K562 (cell line): Measurements from ENCODE around the gene TRIM31. TPM values are rescaled to one million over a fixed set of nuclear protein-coding genes. Genes with fewer than 3 reads are reported as not detected.

Experiments
- BCOR ChIP-seq: fragments of 450-650 bp; IDR thresholded peaks from 2 replicates; pipeline ENCODE4 v1.6.1; 2016
- EP300 ChIP-seq: IDR thresholded peaks from 2 replicates; pipeline ENCODE4 v1.6.1; 2012; ENCODE audit warnings: low read length, improper control_type of control experiment
- ETV1 ChIP-seq: fragments of 450-650 bp; conservative IDR thresholded peaks from 2 replicates; pipeline ENCODE4 v1.6.1; 2016; ENCODE audit warnings: missing genetic modification characterization, control low read depth, low read depth, missing compliant biosample characterization
- MEIS2 ChIP-seq: fragments of 450-650 bp; IDR thresholded peaks from 2 replicates; pipeline ENCODE4 v1.6.1; 2014; ENCODE audit warnings: mild to moderate bottlenecking; ENCODE audit not compliant: partially characterized antibody
- OTX1 ChIP-seq: fragments of 450-650 bp; formaldehyde crosslinking; IDR thresholded peaks from 2 replicates; pipeline ENCODE4 v1.4.0; 2022; ENCODE audit warnings: mild to moderate bottlenecking
- PTRF ChIP-seq: fragments of 450-650 bp; IDR thresholded peaks from 2 replicates; pipeline ENCODE4 v1.6.1; 2016; ENCODE audit warnings: mild to moderate bottlenecking, missing genetic modification characterization, missing compliant biosample characterization
- SP2 ChIP-seq: IDR thresholded peaks from 2 replicates; pipeline ENCODE4 v1.6.1; 2011; ENCODE audit warnings: mild to moderate bottlenecking, low read depth, low read length, moderate library complexity; ENCODE audit not compliant: poor library complexity, severe bottlenecking; ENCODE audit errors: extremely low read depth
- SRF ChIP-seq, 2 experiments: fragments of 250-450, 450-650 bp in 1 of 2; sonication (Bioruptor Pico) in 1 of 2; sonication (generic) in 1 of 2; formaldehyde crosslinking; IDR thresholded peaks; 2 replicates each; pipeline versions ENCODE4 v1.5.0 to v1.5.1; 2020 to 2022; ENCODE audit warnings: mild to moderate bottlenecking in 1 of 2, missing genetic modification reagents in 1 of 2
- SRSF7 ChIP-seq: fragments of 200-400 bp; formaldehyde crosslinking; optimal IDR thresholded peaks from 2 replicates; pipeline ENCODE3; 2017; ENCODE audit warnings: mild to moderate bottlenecking, low read depth, low read length
- TEAD4 ChIP-seq, 2 experiments: sonication (generic) in 1 of 2; formaldehyde crosslinking in 1 of 2; IDR thresholded peaks; 2 replicates each; pipeline versions ENCODE4 v1.6.1 to v1.8.0; 2012 to 2022; ENCODE audit warnings: borderline replicate concordance in 1 of 2, inconsistent platforms in 1 of 2, low read length in 1 of 2, mild to moderate bottlenecking in 1 of 2, missing genetic modification reagents in 1 of 2
- ZBTB1 ChIP-seq: sonication (generic); formaldehyde crosslinking; IDR thresholded peaks from 2 replicates; pipeline ENCODE4 v1.8.1; 2023; ENCODE audit warnings: missing genetic modification reagents, low read depth, mild to moderate bottlenecking, borderline replicate concordance
- ZBTB49 ChIP-seq: sonication (generic); formaldehyde crosslinking; IDR thresholded peaks from 2 replicates; pipeline ENCODE4 v1.8.0; 2022; ENCODE audit warnings: missing genetic modification reagents, mild to moderate bottlenecking, borderline replicate concordance
- ZNF165 ChIP-seq: fragments of 250-450 bp; sonication (Bioruptor Pico); IDR thresholded peaks from 2 replicates; pipeline ENCODE4 v1.4.0; 2020; ENCODE audit warnings: borderline replicate concordance
- ZNF175 ChIP-seq: fragments of 200-800 bp; sonication (Bioruptor generic); IDR thresholded peaks from 2 replicates; pipeline ENCODE4 v1.6.1; 2016; ENCODE audit warnings: low read depth, mild to moderate bottlenecking, missing genetic modification characterization, missing compliant biosample characterization
- ZNF318 ChIP-seq, 2 experiments: fragments of 450-650 bp; IDR thresholded peaks; 2 replicates each; pipeline ENCODE4 v1.6.1; 2016; ENCODE audit warnings: mild to moderate bottlenecking in 2 of 2, borderline replicate concordance in 1 of 2, low read depth in 1 of 2, moderate library complexity in 1 of 2
- ZNF589 ChIP-seq: fragments of 200-800 bp; sonication (Bioruptor generic); IDR thresholded peaks from 2 replicates; pipeline ENCODE4 v1.6.1; 2016; ENCODE audit warnings: low read depth, missing genetic modification characterization, missing compliant biosample characterization
- ZNF76 ChIP-seq: fragments of 250-450 bp; sonication (Bioruptor Pico); IDR thresholded peaks from 2 replicates; pipeline ENCODE4 v1.4.0; 2020; ENCODE audit warnings: mild to moderate bottlenecking, moderate library complexity, borderline replicate concordance
- ZNF778 ChIP-seq: fragments of 450-650 bp; formaldehyde crosslinking; IDR thresholded peaks from 2 replicates; pipeline ENCODE4 v1.4.0; 2020; ENCODE audit warnings: mild to moderate bottlenecking, moderate library complexity
- polyA plus RNA-seq, 8 experiments: library from polyadenylated mRNA; depleted of rRNA in 4 of 8; stranded (reverse) in 5 of 8; unstranded in 3 of 8; fragments of >200 nt; fragmentation: Nextera tagmentation in 2 of 8; fragmentation: Illumina TruSeq in 1 of 8; extraction: Ambion mirVana in 2 of 8; extraction: Trizol in 1 of 8; gene quantifications; 2 replicates each; pipeline versions ENCODE4 v1.2.1 to v1.2.3, GENCODE V29; 2011 to 2014; ENCODE audit warnings: inconsistent platforms in 1 of 8, missing spikeins in 1 of 8
- total RNA-seq, 7 experiments: library from RNA; depleted of rRNA in 6 of 7; stranded (reverse); fragments of >200 nt in 6 of 7; fragmentation: Illumina TruSeq in 2 of 7; extraction: Trizol in 2 of 7; gene quantifications; 2 replicates each; pipeline versions ENCODE4 v1.2.1 to v1.2.3, GENCODE V29; 2011 to 2021; ENCODE audit warnings: low replicate concordance in 1 of 7

TRIM31 gene
- total and polyA plus RNA-seq, 9 of the 15 experiments (the other 6 are each of a cell fraction or from before 2014, with no cell fraction given): not detected

- TF ChIP-seq ZNF318 (IDR thresholded peaks at IDR 0.05; ENCODE audit: borderline replicate concordance in 1 of 2, low read depth in 1 of 2): 0 out of 4 replicates have a peak, but pooled peaks of 1 of the 2 experiments have one; percentile 51
- TF ChIP-seq SP2: no peak
- no peak for TF ChIP-seq PTRF
- TF ChIP-seq BCOR: no peak
- no peak for TF ChIP-seq SRSF7
- TF ChIP-seq ZBTB49 (CRISPR knock-in tag): no peak
- no peak for TF ChIP-seq ZBTB1 (CRISPR knock-in tag)
- no peak for TF ChIP-seq OTX1 (CRISPR knock-in tag)
- TF ChIP-seq ZNF76 (CRISPR knock-in tag): 0 out of 2 replicates have a peak, but pooled peaks have one; percentile 27
- peak; percentile 99 for TF ChIP-seq MEIS2
- no peak for TF ChIP-seq SRF (CRISPR knock-in tag; IDR thresholded peaks at IDR 0.05)
- no peak for TF ChIP-seq ZNF778 (CRISPR knock-in tag)
- TF ChIP-seq ZNF165: no peak
- peak; percentile 35; the same call in 1 of the 2 replicates for TF ChIP-seq TEAD4 (IDR thresholded peaks at IDR 0.05; ENCODE audit: low read length)
- TF ChIP-seq TEAD4 (CRISPR knock-in tag; IDR thresholded peaks at IDR 0.05; ENCODE audit: borderline replicate concordance): no peak
- peak; percentile 38; the same call in 1 of the 2 replicates for TF ChIP-seq EP300
- peak; percentile 84 for TF ChIP-seq ZNF175 (CRISPR knock-in tag)
- peak; percentile 36 for TF ChIP-seq ETV1 (tag)
- TF ChIP-seq ZNF589 (CRISPR knock-in tag): no peak
These were observed 43.3 kb upstream of the TRIM31 start (continued) for GRCh38 chr6:30156262-30156599.
